Measurements from ENCODE around the gene THAP12. TPM values are rescaled to one million over a fixed set of nuclear protein-coding genes. Genes with fewer than 3 reads are reported as not detected.

The THAP12 gene
- total and polyA plus RNA-seq, 2 of the 13 experiments (the other 11 are each of a cell fraction or from before 2014, with no cell fraction given) = 18.8 to 51.3 TPM

DNA sequence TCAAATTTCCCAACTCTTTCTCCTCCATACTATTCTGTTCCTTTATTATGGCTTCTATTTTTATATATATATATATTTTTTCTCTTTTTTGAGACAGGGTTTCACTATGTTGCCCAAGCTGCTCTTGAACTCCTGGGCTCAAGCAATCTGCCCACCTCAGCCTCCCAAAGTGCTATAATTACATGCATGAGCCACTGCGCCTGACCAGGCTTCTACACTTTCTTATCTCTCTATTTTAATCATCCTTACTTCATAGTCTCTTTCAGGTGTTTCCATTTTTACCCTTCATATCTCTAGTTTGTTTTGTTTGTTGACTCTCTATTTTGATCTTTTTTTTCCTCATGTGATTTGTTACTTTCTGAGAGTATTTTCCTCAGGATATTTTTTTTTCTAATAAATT lies 20.0 kb upstream of the THAP12 start (continued):
- TF ChIP-seq, protein P1, sequence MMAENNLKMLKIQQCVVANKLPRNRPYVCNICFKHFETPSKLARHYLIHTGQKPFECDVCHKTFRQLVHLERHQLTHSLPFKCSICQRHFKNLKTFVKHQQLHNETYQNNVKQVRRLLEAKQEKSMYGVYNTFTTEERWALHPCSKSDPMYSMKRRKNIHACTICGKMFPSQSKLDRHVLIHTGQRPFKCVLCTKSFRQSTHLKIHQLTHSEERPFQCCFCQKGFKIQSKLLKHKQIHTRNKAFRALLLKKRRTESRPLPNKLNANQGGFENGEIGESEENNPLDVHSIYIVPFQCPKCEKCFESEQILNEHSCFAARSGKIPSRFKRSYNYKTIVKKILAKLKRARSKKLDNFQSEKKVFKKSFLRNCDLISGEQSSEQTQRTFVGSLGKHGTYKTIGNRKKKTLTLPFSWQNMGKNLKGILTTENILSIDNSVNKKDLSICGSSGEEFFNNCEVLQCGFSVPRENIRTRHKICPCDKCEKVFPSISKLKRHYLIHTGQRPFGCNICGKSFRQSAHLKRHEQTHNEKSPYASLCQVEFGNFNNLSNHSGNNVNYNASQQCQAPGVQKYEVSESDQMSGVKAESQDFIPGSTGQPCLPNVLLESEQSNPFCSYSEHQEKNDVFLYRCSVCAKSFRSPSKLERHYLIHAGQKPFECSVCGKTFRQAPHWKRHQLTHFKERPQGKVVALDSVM (CRISPR knock-in tag; IDR thresholded peaks at IDR 0.05) = no peak
- TF ChIP-seq, protein P2, sequence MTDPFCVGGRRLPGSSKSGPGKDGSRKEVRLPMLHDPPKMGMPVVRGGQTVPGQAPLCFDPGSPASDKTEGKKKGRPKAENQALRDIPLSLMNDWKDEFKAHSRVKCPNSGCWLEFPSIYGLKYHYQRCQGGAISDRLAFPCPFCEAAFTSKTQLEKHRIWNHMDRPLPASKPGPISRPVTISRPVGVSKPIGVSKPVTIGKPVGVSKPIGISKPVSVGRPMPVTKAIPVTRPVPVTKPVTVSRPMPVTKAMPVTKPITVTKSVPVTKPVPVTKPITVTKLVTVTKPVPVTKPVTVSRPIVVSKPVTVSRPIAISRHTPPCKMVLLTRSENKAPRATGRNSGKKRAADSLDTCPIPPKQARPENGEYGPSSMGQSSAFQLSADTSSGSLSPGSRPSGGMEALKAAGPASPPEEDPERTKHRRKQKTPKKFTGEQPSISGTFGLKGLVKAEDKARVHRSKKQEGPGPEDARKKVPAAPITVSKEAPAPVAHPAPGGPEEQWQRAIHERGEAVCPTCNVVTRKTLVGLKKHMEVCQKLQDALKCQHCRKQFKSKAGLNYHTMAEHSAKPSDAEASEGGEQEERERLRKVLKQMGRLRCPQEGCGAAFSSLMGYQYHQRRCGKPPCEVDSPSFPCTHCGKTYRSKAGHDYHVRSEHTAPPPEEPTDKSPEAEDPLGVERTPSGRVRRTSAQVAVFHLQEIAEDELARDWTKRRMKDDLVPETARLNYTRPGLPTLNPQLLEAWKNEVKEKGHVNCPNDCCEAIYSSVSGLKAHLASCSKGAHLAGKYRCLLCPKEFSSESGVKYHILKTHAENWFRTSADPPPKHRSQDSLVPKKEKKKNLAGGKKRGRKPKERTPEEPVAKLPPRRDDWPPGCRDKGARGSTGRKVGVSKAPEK (CRISPR knock-in tag; IDR thresholded peaks at IDR 0.05; ENCODE audit: borderline replicate concordance) = no peak
- no peak for TF ChIP-seq ZNF331 (CRISPR knock-in tag; IDR thresholded peaks at IDR 0.05)

DNA sequence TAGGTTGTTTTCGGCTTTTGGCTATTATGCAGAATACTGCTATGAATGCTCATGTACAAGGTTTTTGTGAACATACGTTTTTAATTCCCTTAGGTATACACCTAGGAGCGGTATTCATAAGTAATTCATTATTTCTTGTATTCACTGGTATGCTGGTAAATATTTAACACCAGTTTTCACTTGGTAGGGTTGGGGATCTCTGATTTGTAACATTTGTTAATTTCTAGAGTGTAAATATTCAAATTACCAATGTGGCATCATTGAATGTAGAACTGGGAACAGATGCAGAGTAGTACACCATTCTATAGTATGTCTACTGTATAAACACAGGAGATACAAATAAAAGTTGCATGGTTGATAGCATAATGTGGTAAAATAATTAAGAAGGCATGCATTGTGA lies 16.5 kb upstream of the THAP12 start:
- FAIRE-seq (no peak), DNase-seq (ENCODE audit: low spot score) (no peak), ATAC-seq (no peak)
- Histone ChIP-seq H3K79me2 (ENCODE audit: insufficient read depth, low read length) (no peaks in the 10 kb centered on the region), H3K9ac (ENCODE audit: insufficient read depth, low read depth, low read length) (no peak overlapping the region), H3K27ac (ENCODE audit: extremely low read length, insufficient read depth, low read length) (no peak overlapping the region), H2AFZ (ENCODE audit: low read length) (no peak overlapping the region), H3K27me3 (ENCODE audit: control insufficient read depth in 1 of 2, insufficient read depth in 2 of 2, low read length in 2 of 2) (no peaks in the 10 kb centered on the region), H4K20me1 (ENCODE audit: insufficient read depth, low read length) (no peaks in the 10 kb centered on the region), H3K4me1 (ENCODE audit: insufficient read depth, low read length) (peaks cover 4% of the 10 kb centered on the region), H3K4me3 (replicated peaks in 1 of 3; ENCODE audit: insufficient read depth in 1 of 3, low read depth in 2 of 3, low read length in 3 of 3) (no peak overlapping the region), H3K36me3 (replicated peaks in 1 of 2; ENCODE audit: control insufficient read depth in 1 of 2, insufficient read depth in 2 of 2, low read length in 2 of 2) (no peaks in the 10 kb centered on the region), H3K4me2 (ENCODE audit: low read depth, low read length) (no peak overlapping the region), H3K9me3 (ENCODE audit: low read length) (no peaks in the 10 kb centered on the region)
- ChIA-PET CTCF (ENCODE audit: low intra/inter-chr PET ratio, low total read pairs) (no interaction called here), POLR2A (no interaction called here)
- in situ Hi-C loops (cut with HindIII; ENCODE audit: extremely low pct_ligation_motif_present, low pct_unique_long_range_greater_than_20kb) = no loop called here
- WGBS (ENCODE audit: low lambda C conversion rate) = 76% methylated on average over 3 of the region's 3 CpGs
- intact Hi-C loops (cut with micrococcal nuclease; ENCODE audit: unreplicated experiment) = no loop called here
- BruUV-seq (replicated peaks) = no TSS peak
- TF ChIP-seq, protein P3, sequence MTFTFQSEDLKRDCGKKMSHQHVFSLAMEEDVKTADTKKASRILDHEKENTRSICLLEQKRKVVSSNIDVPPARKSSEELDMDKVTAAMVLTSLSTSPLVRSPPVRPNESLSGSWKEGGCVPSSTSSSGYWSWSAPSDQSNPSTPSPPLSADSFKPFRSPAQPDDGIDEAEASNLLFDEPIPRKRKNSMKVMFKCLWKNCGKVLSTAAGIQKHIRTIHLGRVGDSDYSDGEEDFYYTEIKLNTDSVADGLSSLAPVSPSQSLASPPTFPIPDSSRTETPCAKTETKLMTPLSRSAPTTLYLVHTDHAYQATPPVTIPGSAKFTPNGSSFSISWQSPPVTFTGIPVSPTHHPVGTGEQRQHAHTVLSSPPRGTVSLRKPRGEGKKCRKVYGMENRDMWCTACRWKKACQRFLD (CRISPR knock-in tag; IDR thresholded peaks at IDR 0.05; ENCODE audit: borderline replicate concordance) = no peak
- TF ChIP-seq AKAP8 (CRISPR knock-in tag; IDR thresholded peaks at IDR 0.05) = no peak
- TF ChIP-seq IKZF4 (CRISPR knock-in tag; IDR thresholded peaks at IDR 0.05; ENCODE audit: borderline replicate concordance, low read depth, not compliant biosample characterization) = no peak
- TF ChIP-seq, protein P4, sequence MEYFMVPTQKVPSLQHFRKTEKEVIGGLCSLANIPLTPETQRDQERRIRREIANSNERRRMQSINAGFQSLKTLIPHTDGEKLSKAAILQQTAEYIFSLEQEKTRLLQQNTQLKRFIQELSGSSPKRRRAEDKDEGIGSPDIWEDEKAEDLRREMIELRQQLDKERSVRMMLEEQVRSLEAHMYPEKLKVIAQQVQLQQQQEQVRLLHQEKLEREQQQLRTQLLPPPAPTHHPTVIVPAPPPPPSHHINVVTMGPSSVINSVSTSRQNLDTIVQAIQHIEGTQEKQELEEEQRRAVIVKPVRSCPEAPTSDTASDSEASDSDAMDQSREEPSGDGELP (IDR thresholded peaks at IDR 0.05; ENCODE audit: borderline replicate concordance, low read depth) = no peak
- no peak for TF ChIP-seq ZKSCAN5 (CRISPR knock-in tag; IDR thresholded peaks at IDR 0.05)
- TF ChIP-seq ZNF121 (CRISPR knock-in tag; IDR thresholded peaks at IDR 0.05) = no peak
- TF ChIP-seq, protein P5, sequence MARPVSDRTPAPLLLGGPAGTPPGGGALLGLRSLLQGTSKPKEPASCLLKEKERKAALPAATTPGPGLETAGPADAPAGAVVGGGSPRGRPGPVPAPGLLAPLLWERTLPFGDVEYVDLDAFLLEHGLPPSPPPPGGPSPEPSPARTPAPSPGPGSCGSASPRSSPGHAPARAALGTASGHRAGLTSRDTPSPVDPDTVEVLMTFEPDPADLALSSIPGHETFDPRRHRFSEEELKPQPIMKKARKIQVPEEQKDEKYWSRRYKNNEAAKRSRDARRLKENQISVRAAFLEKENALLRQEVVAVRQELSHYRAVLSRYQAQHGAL (CRISPR knock-in tag; IDR thresholded peaks at IDR 0.05; ENCODE audit: not compliant biosample characterization) = no peak
- TF ChIP-seq SNAI1 (CRISPR knock-in tag; IDR thresholded peaks at IDR 0.05; ENCODE audit: borderline replicate concordance) = no peak
- no peak for TF ChIP-seq CBFB (CRISPR knock-in tag; IDR thresholded peaks at IDR 0.05)
- TF ChIP-seq ADNP (CRISPR knock-in tag; IDR thresholded peaks at IDR 0.05) = no peak
- TF ChIP-seq NFKBIZ (CRISPR knock-in tag; IDR thresholded peaks at IDR 0.05) = no peak

Data from HepG2 (cell line).